Fibroblast of mammary gland (primary cell): Measurements from ENCODE around the gene ANKDD1A.

Source experiments
- DNase-seq: peaks from one replicate; pipeline ENCODE4 v3.0.0-alpha.2; 2010; ENCODE audit warnings: low read depth
- H3K4me3 ChIP-seq: 2 replicates; pipeline ENCODE4 v1.5.1; 2011; ENCODE audit warnings: low read depth, mild to moderate bottlenecking, low read length, moderate library complexity; ENCODE audit not compliant: control insufficient read depth
- CTCF ChIP-seq: conservative IDR thresholded peaks from 2 replicates; pipeline ENCODE4 v1.5.1; 2011; ENCODE audit warnings: low read depth, low read length, inconsistent platforms; ENCODE audit not compliant: control insufficient read depth, insufficient read depth

ANKDD1A gene

GRCh38 chr15:64989416-64990167 is 77.9 kb downstream of the ANKDD1A start, which contains the start of gene SPG21:
SPG21 (minus strand) TSS chr15:64989914; CDS start chr15:64983569, 6,345 bp downstream.
- H3K4me3 ChIP-seq, result peak within 1 kb of the TSS; percentile 90
- peak; percentile 88 for DNase-seq
- TF ChIP-seq CTCF, result no peak

- peak overlapping the region; percentile 79 for H3K4me3 ChIP-seq
- no peak for TF ChIP-seq CTCF
- no peak for DNase-seq
These were observed 78.4 kb downstream of the ANKDD1A start for GRCh38 chr15:64990168-64990470.

GRCh38 chr15:64991536-64992135 is 79.9 kb downstream of the ANKDD1A start:
- no peak for TF ChIP-seq CTCF
- H3K4me3 ChIP-seq, result no peak overlapping the region
- DNase-seq, result no peak

DNA sequence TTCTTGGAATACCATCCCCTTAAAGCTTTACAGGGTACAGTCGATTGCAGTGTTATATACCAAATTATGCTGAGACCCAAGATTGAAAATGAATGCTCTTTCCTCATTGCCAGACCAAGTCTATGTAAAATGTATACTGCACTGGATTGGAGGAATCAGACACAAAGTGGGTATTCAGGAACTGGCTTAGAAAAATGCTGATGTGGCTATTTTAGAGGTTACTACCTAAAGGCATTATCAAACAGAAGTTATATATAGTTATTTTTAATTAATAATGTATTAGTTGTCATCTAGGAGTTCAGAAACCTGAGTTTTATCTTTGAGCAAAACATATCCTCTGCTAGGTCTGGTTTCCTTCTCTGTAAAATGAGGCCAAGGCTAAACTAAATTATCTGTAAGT is 81.6 kb downstream of the ANKDD1A start:
- no peak overlapping the region for H3K4me3 ChIP-seq
- TF ChIP-seq CTCF, result no peak
- no peak for DNase-seq

DNA sequence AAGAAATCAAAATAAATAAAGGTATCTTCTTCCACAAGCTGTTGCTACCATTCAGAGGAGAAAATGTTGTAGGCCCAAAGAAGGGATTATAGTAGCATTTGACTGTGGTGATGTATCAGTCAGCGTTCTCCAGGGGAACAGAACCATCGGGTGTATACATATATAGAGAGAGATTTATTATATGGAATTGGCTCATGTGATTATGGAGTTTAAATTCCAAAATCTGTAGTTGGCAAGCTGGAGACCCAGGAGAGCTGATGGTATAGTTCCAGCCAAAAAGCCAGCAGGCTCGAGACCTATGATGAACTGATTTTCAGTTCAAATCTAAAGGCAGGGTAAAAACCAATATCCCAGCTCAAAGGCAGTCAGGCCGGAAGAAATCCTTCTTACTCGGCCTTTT is 85.4 kb downstream of the ANKDD1A start:
- TF ChIP-seq CTCF, result no peak
- DNase-seq, result no peak
- H3K4me3 ChIP-seq, result no peak overlapping the region

GRCh38 chr15:64997745-64998375 is 86.2 kb downstream of the ANKDD1A start:
- no peak for TF ChIP-seq CTCF
- H3K4me3 ChIP-seq, result no peak overlapping the region
- DNase-seq, result peak; percentile 27
